Cardiac fibroblast (primary cell): Measurements from ENCODE around the gene PARD3B.
"Not testable (repeated sequence)": the region's sequence is repeated elsewhere in the genome, so short reads cannot be mapped to it uniquely, and the experiment has no call there.

ENCODE experiments used
- DNase-seq, 2 donors: peaks; one replicate each; pipeline versions ENCODE4 v3.0.0 to v3.0.0-alpha.2; 2010; ENCODE audit warnings: low read depth in 2 of 2
- H3K4me3 ChIP-seq, 2 donors: replicated peaks in 1 of 2; 1 replicate in 1 of 2; 2 replicates in 1 of 2; pipeline ENCODE4 v1.5.1; 2011; ENCODE audit warnings: low read depth in 2 of 2, low read length in 2 of 2, mild to moderate bottlenecking in 2 of 2, moderate library complexity in 1 of 2
- TF ChIP-seq, protein P1 (sequence below): IDR thresholded peaks from one replicate; pipeline ENCODE4 v1.5.1; 2011; ENCODE audit warnings: low read depth, mild to moderate bottlenecking, low read length, inconsistent platforms

Gene PARD3B

GRCh38 chr2:205482399-205483081 is 937.3 kb downstream of the PARD3B start:
- TF ChIP-seq, protein P1, sequence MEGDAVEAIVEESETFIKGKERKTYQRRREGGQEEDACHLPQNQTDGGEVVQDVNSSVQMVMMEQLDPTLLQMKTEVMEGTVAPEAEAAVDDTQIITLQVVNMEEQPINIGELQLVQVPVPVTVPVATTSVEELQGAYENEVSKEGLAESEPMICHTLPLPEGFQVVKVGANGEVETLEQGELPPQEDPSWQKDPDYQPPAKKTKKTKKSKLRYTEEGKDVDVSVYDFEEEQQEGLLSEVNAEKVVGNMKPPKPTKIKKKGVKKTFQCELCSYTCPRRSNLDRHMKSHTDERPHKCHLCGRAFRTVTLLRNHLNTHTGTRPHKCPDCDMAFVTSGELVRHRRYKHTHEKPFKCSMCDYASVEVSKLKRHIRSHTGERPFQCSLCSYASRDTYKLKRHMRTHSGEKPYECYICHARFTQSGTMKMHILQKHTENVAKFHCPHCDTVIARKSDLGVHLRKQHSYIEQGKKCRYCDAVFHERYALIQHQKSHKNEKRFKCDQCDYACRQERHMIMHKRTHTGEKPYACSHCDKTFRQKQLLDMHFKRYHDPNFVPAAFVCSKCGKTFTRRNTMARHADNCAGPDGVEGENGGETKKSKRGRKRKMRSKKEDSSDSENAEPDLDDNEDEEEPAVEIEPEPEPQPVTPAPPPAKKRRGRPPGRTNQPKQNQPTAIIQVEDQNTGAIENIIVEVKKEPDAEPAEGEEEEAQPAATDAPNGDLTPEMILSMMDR: no peak
- H3K4me3 ChIP-seq: no peak overlapping the region
- DNase-seq: peak in 1 of 2 donors; percentile 10

- DNase-seq: no peak
- TF ChIP-seq, protein P1: no peak
- no peak overlapping the region for H3K4me3 ChIP-seq
Measured at GRCh38 chr2:205483095-205483494, 937.8 kb downstream of the PARD3B start.

DNA sequence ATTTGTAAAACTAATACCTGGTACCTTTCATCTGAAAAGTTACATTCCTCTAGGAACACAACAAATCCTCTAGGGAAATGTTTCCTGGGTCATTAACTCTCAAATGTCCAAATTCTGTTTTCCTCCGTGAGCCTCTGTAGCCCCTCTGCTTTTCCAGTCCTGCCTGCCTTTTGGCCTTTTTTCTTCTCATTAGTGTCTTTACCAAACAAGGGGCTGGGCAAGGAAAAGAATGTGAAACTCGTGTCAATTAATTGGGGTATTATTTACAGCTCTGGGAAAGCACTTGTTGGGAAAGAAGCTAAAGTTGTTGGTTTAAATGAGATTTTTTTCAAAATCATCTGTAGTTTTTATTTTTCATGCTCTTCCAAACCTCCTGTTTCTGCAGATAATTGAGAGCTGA is 938.9 kb downstream of the PARD3B start:
- TF ChIP-seq, protein P1: no peak
- DNase-seq: no peak
- H3K4me3 ChIP-seq: no peak overlapping the region

DNA sequence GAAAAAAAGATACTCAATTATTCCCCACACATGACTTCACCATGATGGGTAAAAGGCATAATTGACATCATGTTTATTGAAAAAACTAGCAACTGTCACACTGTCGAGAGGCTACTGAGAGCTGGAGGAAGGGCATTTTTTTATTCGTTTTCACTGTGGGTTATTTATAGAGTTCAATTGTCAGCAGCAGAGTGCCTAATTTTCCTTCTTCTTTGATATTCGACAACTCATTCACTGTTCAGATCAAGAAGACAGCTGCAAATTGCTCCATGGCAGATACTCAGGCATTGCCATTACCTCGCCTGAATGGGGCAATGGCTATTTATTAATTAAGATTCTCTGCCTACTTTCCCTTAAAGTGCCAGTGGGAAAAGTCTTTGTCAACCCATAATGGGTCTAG is 939.5 kb downstream of the PARD3B start:
- H3K4me3 ChIP-seq: no peak overlapping the region
- TF ChIP-seq, protein P1: no peak
- no peak for DNase-seq

DNA sequence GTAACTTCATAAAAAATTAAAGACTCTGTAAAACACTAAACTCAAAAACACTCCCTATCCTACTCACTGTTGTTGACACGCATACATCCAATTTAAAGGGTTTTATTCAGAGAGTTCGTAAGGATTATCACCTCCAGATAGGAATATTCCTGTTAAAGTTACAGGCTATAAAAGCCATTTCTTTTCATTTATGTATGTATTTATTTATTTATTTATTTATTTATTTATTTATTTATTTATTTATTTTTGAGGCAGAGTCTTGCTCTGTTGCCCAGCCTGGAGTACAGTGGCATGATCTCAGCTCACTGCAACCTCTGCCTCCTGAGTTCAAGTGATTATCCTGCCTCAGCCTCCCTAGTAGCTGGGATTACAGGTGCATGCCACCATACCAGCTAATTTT is 948.3 kb downstream of the PARD3B start:
- DNase-seq: not testable (repeated sequence)

GRCh38 chr2:205494537-205495235 is 949.4 kb downstream of the PARD3B start:
- no peak for DNase-seq
- TF ChIP-seq, protein P1: no peak
- no peak overlapping the region for H3K4me3 ChIP-seq

More for the DNA sequence above, 948.3 kb downstream of the PARD3B start:
- H3K4me3 ChIP-seq: not testable (repeated sequence)

DNA sequence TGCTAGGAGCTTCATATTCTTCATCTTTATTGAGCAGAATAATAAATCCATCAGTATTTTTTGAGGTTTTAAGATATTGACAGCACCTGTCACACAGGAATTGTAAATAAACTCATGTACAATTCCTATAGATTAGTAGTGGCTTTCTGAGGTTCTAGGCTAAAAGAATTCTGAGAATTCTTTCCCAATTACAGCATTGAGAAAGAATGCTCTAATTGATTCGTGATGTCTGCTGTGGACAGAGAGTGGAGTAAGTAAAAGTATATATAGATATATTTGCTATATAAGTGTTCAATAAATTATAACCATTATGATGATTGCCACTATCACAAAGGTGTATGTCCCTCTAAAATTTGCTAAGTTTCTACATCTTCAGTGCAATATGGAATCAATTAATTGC is 950.5 kb downstream of the PARD3B start:
- TF ChIP-seq, protein P1: no peak
- peak in 1 of 2 donors; percentile 39 for DNase-seq

More for the DNA sequence above, 950.5 kb downstream of the PARD3B start:
- H3K4me3 ChIP-seq: no peak overlapping the region
